GM12878 (cell line): Measurements from ENCODE around the gene DYRK1B. TPM values are rescaled to one million over a fixed set of nuclear protein-coding genes. Genes with fewer than 3 reads are reported as not detected.

Experiments
- ATAC-seq: fragments of 200-7000 bp; cut with Tn5 transposase; 3 replicates; pipeline ENCODE4 v1.9.1; 2020; ENCODE audit warnings: mild to moderate bottlenecking, moderate library complexity
- BruUV-seq: library from RNA; stranded (reverse); fragments of 400-500 nt; replicated peaks from 2 replicates; lab custom pipeline; 2021; lab: Mats Ljungman, UMichigan
- CTCF ChIA-PET: fragments of 300-600 bp; sonication (Branson Sonifier 250); formaldehyde crosslinking; extraction: SDS; loops from one replicate; lab custom pipeline; 2021; ENCODE audit warnings: inconsistent platforms; lab: Yijun Ruan, JAX
- POLR2A ChIA-PET: fragments of 350-600 bp; formaldehyde crosslinking; extraction: SDS; loops from one replicate; lab custom pipeline; 2021; ENCODE audit warnings: inconsistent platforms; lab: Charles Lee
- RAD21 ChIA-PET: fragments of 300-600 bp; sonication (Branson Sonifier 250); formaldehyde crosslinking; loops from one replicate; lab custom pipeline; 2023; ENCODE audit warnings: antibody characterized with exemption; ENCODE audit not compliant: unreplicated experiment; lab: Charles Lee
- SMC1A ChIA-PET: fragments of 300-600 bp; sonication (Branson Sonifier 250); formaldehyde crosslinking; loops from one replicate; lab custom pipeline; 2023; ENCODE audit not compliant: unreplicated experiment, uncharacterized antibody; lab: Charles Lee
- DNase-seq: peaks from one replicate; pipeline ENCODE4 v3.0.0-alpha.2; 2011; ENCODE audit warnings: low read depth, low spot score
- FAIRE-seq: peaks from 3 replicates; lab custom pipeline; 2011; peaks lifted over from hg19 to GRCh38; lab: Jason Lieb, UNC
- H2AFZ ChIP-seq: 2 replicates; pipeline ENCODE4 v1.6.0; 2011; ENCODE audit warnings: low read depth, low read length, control low read depth; ENCODE audit not compliant: control insufficient read depth
- H3K27ac ChIP-seq: 2 replicates; pipeline ENCODE4 v1.5.1; 2011; ENCODE audit warnings: control low read depth; ENCODE audit not compliant: control insufficient read depth, insufficient read depth
- H3K27me3 ChIP-seq, 2 experiments: replicated peaks in 1 of 2; 2 replicates each; pipeline versions ENCODE4 v1.6.0 to v1.6.1; 2011; ENCODE audit warnings: low read length in 1 of 2; ENCODE audit not compliant: control insufficient read depth in 2 of 2, insufficient read depth in 2 of 2
- H3K36me3 ChIP-seq, 2 experiments: 2 replicates each; pipeline ENCODE4 v1.5.1; 2011; ENCODE audit warnings: low read length in 1 of 2; ENCODE audit not compliant: control insufficient read depth in 2 of 2, insufficient read depth in 2 of 2
- H3K4me1 ChIP-seq: 2 replicates; pipeline ENCODE4 v1.6.1; 2011; ENCODE audit warnings: mild to moderate bottlenecking, low read length, moderate library complexity, mixed read lengths; ENCODE audit not compliant: control insufficient read depth, insufficient read depth
- H3K4me2 ChIP-seq: 2 replicates; pipeline ENCODE4 v1.6.0; 2011; ENCODE audit warnings: control low read depth; ENCODE audit not compliant: control insufficient read depth, insufficient read depth
- H3K4me3 ChIP-seq: fragments of 200-600 bp; sonication (generic); 2 replicates; pipeline ENCODE4 v1.5.1; 2016
- H3K79me2 ChIP-seq: 2 replicates; pipeline ENCODE4 v1.6.0; 2011; ENCODE audit warnings: low read length; ENCODE audit not compliant: control insufficient read depth, insufficient read depth
- H3K9ac ChIP-seq: 2 replicates; pipeline ENCODE4 v1.8.0; 2011; ENCODE audit warnings: low read length, control low read depth, mixed read lengths; ENCODE audit not compliant: control insufficient read depth, insufficient read depth
- H3K9me3 ChIP-seq: replicated peaks from 3 replicates; pipeline ENCODE4 v1.5.1; 2011; ENCODE audit warnings: mild to moderate bottlenecking, low read length; ENCODE audit not compliant: control insufficient read depth, insufficient read depth
- H4K20me1 ChIP-seq: 2 replicates; pipeline ENCODE4 v1.6.0; 2011; ENCODE audit not compliant: control insufficient read depth, insufficient read depth
- DPF2 ChIP-seq: fragments of 450-650 bp; IDR thresholded peaks from 2 replicates; pipeline ENCODE4 v1.6.1; 2017; ENCODE audit warnings: mild to moderate bottlenecking
- ESRRA ChIP-seq: IDR thresholded peaks from 2 replicates; pipeline ENCODE4 v1.6.1; 2012; ENCODE audit warnings: mild to moderate bottlenecking, low read length, improper control_type of control experiment
- EZH2 ChIP-seq: IDR thresholded peaks from 2 replicates; pipeline ENCODE4 v1.6.1; 2012; ENCODE audit warnings: low read depth, mild to moderate bottlenecking, control low read depth, inconsistent platforms, low read length, borderline replicate concordance; ENCODE audit not compliant: control insufficient read depth
- HDAC2 ChIP-seq: fragments of 200-600 bp; sonication (generic); IDR thresholded peaks from 2 replicates; pipeline ENCODE4 v1.6.1; 2017
- IKZF1 ChIP-seq: fragments of 450-650 bp; conservative IDR thresholded peaks from 2 replicates; pipeline ENCODE4 v1.6.1; 2017; ENCODE audit warnings: antibody characterized with exemption, mild to moderate bottlenecking
- KLF5 ChIP-seq: fragments of 450-650 bp; IDR thresholded peaks from 2 replicates; pipeline ENCODE4 v1.6.1; 2014; ENCODE audit warnings: mild to moderate bottlenecking; ENCODE audit not compliant: partially characterized antibody
- NFYB ChIP-seq: IDR thresholded peaks from 2 replicates; pipeline ENCODE4 v1.6.1; 2011; ENCODE audit warnings: low read depth, mild to moderate bottlenecking, low read length, improper control_type of control experiment, moderate library complexity; ENCODE audit not compliant: insufficient read depth
- NR2C1 ChIP-seq: fragments of 450-650 bp; IDR thresholded peaks from 2 replicates; pipeline ENCODE4 v1.6.1; 2017; ENCODE audit warnings: antibody characterized with exemption, mild to moderate bottlenecking, moderate library complexity
- PAX5 ChIP-seq: IDR thresholded peaks from 2 replicates; pipeline ENCODE4 v1.6.1; 2011; ENCODE audit warnings: low read depth, low read length, borderline replicate concordance
- RAD21 ChIP-seq: IDR thresholded peaks from 2 replicates; pipeline ENCODE4 v1.6.1; 2011; ENCODE audit warnings: mild to moderate bottlenecking, low read depth, low read length, moderate library complexity; ENCODE audit not compliant: insufficient read depth
- SMARCA5 ChIP-seq: fragments of 450-650 bp; IDR thresholded peaks from 2 replicates; pipeline ENCODE4 v1.6.1; 2017; ENCODE audit warnings: mild to moderate bottlenecking
- SP1 ChIP-seq: IDR thresholded peaks from one replicate; pipeline ENCODE4 v1.6.1; 2011; ENCODE audit warnings: low read depth, low read length
- SREBF1 ChIP-seq: IDR thresholded peaks from 2 replicates; pipeline ENCODE4 v1.6.1; 2012; ENCODE audit warnings: mild to moderate bottlenecking, low read length
- ZBTB40 ChIP-seq: fragments of 450-650 bp; IDR thresholded peaks from 2 replicates; pipeline ENCODE4 v1.6.1; 2016; ENCODE audit warnings: mild to moderate bottlenecking, moderate library complexity, borderline replicate concordance
- WGBS: methylation state at CpG from one replicate; pipeline ENCODE4 v1.1.6; 2016; ENCODE audit warnings: low lambda C conversion rate; ENCODE audit not compliant: insufficient replicate concordance, insufficient coverage; ENCODE audit errors: missing lambda C conversion rate; 5-methylcytosine and 5-hydroxymethylcytosine counted together
- in situ Hi-C: fragments of 300-500 bp; cut with MboI; formaldehyde crosslinking; loops from 9 replicates; pipeline ENCODE4 v1.14.3; 2018; ENCODE audit warnings: mixed read lengths
- intact Hi-C: fragments of 100-400 bp; cut with micrococcal nuclease; formaldehyde crosslinking; loops from one replicate; pipeline ENCODE4 v1.14.2; 2022; ENCODE audit not compliant: unreplicated experiment
- polyA plus RNA-seq, 11 experiments: library from polyadenylated mRNA; depleted of rRNA in 4 of 11; unstranded in 6 of 11; stranded (reverse) in 5 of 11; fragments of >200 nt; fragmentation: Nextera tagmentation in 4 of 11; fragmentation: Illumina TruSeq in 1 of 11; extraction: Ambion mirVana in 4 of 11; extraction: Trizol in 1 of 11; gene quantifications; 1 replicate in 1 of 11; 2 replicates in 10 of 11; pipeline versions ENCODE4 v1.2.1 to v1.2.3, GENCODE V29; 2011 to 2016; ENCODE audit warnings: inconsistent platforms in 2 of 11, missing spikeins in 2 of 11, low read depth in 1 of 11
- total RNA-seq, 4 experiments: library from RNA; depleted of rRNA in 3 of 4; stranded (reverse); fragments of >200 nt in 3 of 4; fragmentation: Illumina TruSeq in 1 of 4; extraction: Trizol in 1 of 4; gene quantifications; 2 replicates each; pipeline versions ENCODE4 v1.2.1 to v1.2.3, GENCODE V29; 2013 to 2021

Gene DYRK1B
- total and polyA plus RNA-seq, 10 of the 15 experiments (the other 5 are each of a cell fraction or from before 2014, with no cell fraction given), result 0.07 to 10.2 (median 3.4) TPM; not detected in 1

DNA sequence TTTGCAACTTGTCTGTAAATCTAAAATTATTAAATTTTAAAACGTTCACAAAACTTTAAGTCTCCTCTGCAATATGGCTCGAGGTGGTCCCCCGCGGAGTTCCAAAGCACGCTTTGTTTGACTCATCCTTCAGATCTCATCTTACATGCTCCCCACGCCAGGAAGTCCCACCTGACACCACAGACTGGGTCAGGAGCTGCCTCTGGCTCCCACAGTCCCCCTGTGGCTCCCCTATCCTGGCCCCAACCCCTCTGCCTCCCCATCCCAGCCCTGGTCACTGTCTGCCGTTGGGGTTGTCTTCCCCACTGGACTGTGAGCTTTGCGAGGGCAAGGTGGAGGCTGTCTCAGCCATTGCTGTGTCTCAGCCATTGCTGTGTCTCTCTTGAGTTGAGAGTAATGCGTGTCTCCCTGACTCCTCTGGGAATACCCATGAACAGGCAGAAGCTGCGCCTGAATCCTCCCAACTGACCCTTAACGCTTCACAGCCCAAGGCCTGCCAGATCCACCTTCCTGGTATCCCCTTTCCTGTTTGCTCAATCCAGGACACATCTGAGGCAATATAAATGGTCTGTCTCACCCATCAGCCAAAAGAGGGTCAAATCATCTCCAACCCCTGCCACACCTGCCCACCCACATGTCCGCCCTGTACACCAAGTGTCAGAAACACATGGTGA lies 15.9 kb downstream of the DYRK1B start (continued):
- TF ChIP-seq RAD21 (no peak), ZBTB40 (no peak), SREBF1 (no peak)
- TF ChIP-seq, all 136 proteins: peak for 0

DNA sequence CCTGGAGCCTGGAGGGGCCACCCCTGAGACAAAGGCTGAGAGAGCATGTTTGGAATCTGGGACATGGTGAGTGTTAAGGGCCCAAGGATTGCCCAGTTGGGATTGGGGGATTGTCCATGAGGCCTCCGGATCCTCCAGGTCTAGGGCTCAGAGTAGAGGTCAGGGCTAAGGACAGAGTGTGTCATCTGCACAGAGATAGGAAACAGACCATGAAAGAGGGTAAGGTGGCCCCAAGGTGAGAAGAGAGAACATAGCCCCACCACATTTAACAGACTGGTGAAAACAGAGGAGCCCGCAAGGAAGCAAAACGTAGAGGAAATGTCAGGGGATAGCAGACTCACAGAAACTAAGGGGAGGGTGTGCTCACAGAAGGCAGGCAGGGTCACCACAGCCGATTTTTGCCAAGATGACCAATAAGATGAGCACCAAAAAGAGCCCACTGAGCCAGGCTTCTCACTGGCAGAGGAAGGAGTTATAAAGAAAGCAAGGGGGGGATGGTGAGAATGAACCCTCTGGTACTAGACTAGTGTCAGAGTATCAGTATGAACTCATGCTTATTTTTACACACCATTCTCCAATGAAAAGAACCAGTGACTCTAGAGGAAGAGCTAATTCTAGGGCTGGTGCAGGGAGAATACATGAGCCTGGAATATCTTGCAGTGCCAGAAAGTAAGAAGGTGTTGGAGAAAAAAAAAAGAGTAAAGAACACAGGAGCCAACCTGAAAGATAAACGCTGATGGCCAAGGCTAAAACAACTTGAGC lies 17.5 kb downstream of the DYRK1B start:
- FAIRE-seq, result no peak
- TF ChIP-seq HDAC2 (no peak), DPF2 (no peak; the same call in 1 of the 2 replicates), NR2C1 (no peak), IKZF1 (peak; percentile 80), EZH2 (no peak), KLF5 (no peak), SMARCA5 (no peak), SP1 (no peak), PAX5 (no peak), NFYB (no peak), ESRRA (peak; percentile 71; the same call in 1 of the 2 replicates)

More for the DNA sequence above, 17.5 kb downstream of the DYRK1B start:
- H3K9me3 ChIP-seq, result no peaks in the 10 kb centered on the region
- H3K4me2 ChIP-seq, result peak overlapping the region; percentile 48; the same call in 1 of the 2 replicates
- SMC1A ChIA-PET, result interaction anchor here (0.8 to 2.3 kb wide), 6 partner anchors 10 to 141 kb away, joined by 3 to 8 read pairs (median 3); no protein-coding TSS in a partner anchor
- peak overlapping the region; percentile 42 for H3K27ac ChIP-seq
- no peaks in the 10 kb centered on the region for H4K20me1 ChIP-seq
- no TSS peak for BruUV-seq
- no peaks in the 10 kb centered on the region; the same call in 1 of the 2 replicates for H3K79me2 ChIP-seq
- peaks cover 33% of the 10 kb centered on the region for H3K4me1 ChIP-seq
- ATAC-seq (peak; percentile 57), DNase-seq (no peak)
- in situ Hi-C loops (no loop called here), intact Hi-C loops (no loop called here)
- H2AFZ ChIP-seq, result no peak overlapping the region
- H3K9ac ChIP-seq, result no peak overlapping the region
- no peaks in the 10 kb centered on the region for H3K27me3 ChIP-seq
- H3K36me3 ChIP-seq, result no peaks in the 10 kb centered on the region; a peak in 1 of 4 replicates
- RAD21 ChIA-PET, result interaction anchor here (1.0 to 3.6 kb wide), 4 partner anchors 12 to 26 kb away, joined by 3 to 17 read pairs (median 8); partner anchors contain the start of gene DYRK1B
- WGBS, result 76% methylated on average over 5 of the region's 5 CpGs
- no peak overlapping the region for H3K4me3 ChIP-seq
- POLR2A ChIA-PET, result interaction anchor here (0.6 kb wide), 1 partner anchor 28 kb away, joined by 3 read pairs; no protein-coding TSS in a partner anchor
- CTCF ChIA-PET, result interaction anchor here (0.5 to 9.9 kb wide), 6 partner anchors 21 to 142 kb away, joined by 3 to 83 read pairs (median 8); partner anchors contain the start of gene FBL
